Renal cortical epithelial cell (primary cell): ENCODE data around the gene PRR23E. TPM values are rescaled to one million over a fixed set of nuclear protein-coding genes. Genes with fewer than 3 reads are reported as not detected.

Experiments
- DNase-seq: peaks from one replicate; pipeline ENCODE4 v3.0.0-alpha.2; 2011; ENCODE audit warnings: low read depth
- total RNA-seq: library from RNA; depleted of rRNA; stranded (reverse); fragments of >200 nt; gene quantifications from 2 replicates; pipeline ENCODE4 v1.2.3, GENCODE V29; 2014

The PRR23E gene
- total RNA-seq, 1 donor from 2014 or later: not detected

DNA sequence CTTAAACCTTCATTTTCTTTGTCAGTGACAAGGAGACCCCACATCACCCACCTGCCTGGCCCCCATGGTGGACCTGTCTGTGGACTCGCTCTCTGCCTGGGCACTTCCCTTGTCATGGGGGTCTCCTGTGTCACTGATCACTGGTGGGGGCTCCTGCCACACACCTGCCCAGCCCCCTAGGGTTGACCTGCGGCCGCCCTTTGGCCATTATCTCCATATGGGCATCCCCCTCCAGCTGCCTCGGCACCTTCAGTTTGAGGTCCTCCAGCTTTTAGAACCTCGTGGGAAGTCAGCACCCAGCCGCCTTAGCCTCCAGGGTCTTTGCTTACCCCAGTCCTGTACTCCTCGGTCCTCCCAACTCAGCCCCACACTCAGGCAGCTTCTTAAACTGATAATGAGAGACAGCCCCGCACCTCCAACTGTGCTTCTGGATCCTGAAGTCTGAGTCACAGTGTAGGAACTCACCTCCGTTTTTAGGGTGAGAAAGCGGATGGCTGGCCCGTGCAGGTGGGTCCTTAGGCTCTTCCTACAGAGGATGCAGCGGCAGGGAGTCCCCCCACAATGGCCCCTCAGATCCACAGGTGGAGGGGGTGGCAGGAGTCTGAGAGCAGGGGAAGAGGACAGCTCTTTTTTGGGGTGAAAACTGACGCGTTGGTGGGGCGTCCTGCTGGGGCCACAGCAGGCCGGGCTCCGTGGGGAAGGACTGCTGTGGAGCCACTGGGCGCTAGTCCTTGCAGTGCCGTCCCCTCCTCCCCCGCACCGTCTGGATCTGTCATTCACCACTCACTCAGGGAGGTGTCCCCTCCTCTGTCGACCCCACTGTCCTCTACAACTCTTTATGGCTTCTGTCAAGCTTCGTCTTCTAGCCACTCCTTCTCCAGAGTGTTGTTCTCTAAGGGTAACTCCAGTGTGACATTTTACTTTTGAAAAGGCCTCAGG lies 8.7 kb upstream of the PRR23E start:
- DNase-seq: no peak

DNA sequence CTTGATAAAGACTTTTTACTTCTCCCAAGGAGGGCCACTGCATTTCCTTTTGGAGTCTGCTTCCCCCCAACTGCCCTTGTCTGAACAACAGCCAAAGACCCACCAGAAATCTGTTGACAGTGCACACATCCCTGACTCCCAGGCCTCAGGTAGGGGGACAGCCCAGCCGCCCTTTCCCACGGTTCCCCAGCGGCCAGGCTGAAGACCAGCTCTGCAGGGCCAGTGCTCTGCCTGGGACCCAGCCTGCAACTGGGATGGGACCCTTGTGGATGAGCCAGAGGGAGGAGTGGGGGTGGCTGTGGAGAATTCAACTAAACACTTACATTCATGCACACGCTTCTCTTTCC lies 8.1 kb upstream of the PRR23E start:
- DNase-seq: no peak

DNA sequence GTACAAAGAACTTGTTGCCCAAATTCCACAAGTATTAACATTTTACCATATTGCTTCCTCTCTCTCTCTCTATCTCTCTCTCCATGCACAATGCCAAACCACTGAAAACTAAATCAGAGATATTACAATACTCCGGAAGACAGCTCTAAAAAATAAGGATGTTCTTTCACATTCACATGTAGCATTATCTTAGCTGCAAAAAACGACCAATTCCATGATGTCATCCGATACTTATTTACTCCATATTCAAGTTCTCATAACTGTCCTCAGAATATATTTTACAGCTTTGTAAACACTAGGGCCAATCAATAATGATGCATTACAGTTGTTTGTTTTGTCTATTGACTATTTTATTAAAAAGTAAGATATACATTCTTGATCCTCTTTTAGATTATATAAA lies 7.7 kb upstream of the PRR23E start:
- no peak for DNase-seq

GRCh38 chr3:127185962-127186674 lies 6.8 kb upstream of the PRR23E start:
- DNase-seq: no peak

- DNase-seq: no peak
Observed at GRCh38 chr3:127187316-127187715, 5.6 kb upstream of the PRR23E start.

DNA sequence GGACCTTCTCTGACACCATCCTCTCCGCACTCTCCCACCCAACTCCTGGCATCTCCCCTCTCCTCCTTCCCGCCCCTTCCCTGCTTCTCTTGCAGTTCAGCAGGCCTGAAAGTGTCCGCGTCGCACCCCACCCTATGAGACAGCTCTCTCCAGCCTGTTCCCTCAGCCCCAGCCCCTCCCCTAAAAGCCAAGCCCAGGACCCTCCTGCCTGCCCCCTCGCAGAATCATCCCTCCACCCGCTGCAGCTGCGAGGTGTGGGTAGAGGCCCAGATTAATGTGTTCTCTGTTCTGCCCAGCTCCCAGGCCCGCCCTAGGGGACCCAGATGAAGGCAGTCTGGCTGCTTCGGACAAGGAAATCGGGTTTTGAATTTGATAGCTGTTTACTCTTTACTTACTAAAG lies 410 bp downstream of the PRR23E start:
- DNase-seq: no peak

DNA sequence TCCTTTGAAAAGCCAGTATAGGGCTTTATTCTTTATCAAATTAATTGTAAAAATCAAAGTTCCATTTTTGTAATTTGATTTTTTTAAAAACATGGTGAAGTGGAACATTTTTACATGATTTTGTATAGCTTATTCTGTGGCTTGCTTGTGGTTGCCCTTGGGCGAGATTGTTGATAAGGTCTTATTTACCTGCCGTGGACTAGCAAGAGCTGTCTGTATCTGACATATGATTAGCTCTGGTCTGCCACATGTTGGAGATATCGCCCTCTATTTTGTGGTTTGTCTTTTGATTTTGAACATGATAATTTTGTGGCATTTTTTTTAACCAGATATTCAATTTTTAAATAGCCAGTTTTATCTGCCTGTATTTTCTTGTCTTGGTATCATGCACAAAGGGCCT lies 844 bp downstream of the PRR23E start:
- no peak for DNase-seq

GRCh38 chr3:127194601-127195187 lies 1.8 kb downstream of the PRR23E start:
- DNase-seq: no peak

- DNase-seq: no peak
Observed at GRCh38 chr3:127195417-127195816, 2.5 kb downstream of the PRR23E start.

DNA sequence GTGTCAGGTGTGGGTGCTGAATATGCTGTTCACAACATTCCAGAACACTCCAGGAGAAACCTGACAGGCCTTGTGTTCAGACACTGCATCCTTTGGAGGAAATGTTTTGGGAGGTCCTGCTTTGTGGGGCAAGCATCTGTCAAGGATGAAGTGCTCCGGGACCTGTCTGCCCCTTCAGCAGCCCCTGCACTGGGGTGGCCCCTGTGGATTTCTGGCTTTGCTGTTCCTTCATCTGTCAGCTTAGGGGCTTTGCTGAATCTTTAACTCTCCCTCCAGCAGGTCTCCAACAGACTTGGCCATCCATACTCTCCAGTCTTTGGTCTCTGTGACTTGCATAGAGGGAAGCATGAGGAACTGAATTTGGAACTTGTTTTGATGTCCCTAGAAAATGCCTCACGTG lies 3.1 kb downstream of the PRR23E start:
- DNase-seq: no peak

- no peak for DNase-seq
Observed at GRCh38 chr3:127196466-127197299, 3.8 kb downstream of the PRR23E start.

GRCh38 chr3:127197300-127198189 lies 4.6 kb downstream of the PRR23E start:
- DNase-seq: no peak

DNA sequence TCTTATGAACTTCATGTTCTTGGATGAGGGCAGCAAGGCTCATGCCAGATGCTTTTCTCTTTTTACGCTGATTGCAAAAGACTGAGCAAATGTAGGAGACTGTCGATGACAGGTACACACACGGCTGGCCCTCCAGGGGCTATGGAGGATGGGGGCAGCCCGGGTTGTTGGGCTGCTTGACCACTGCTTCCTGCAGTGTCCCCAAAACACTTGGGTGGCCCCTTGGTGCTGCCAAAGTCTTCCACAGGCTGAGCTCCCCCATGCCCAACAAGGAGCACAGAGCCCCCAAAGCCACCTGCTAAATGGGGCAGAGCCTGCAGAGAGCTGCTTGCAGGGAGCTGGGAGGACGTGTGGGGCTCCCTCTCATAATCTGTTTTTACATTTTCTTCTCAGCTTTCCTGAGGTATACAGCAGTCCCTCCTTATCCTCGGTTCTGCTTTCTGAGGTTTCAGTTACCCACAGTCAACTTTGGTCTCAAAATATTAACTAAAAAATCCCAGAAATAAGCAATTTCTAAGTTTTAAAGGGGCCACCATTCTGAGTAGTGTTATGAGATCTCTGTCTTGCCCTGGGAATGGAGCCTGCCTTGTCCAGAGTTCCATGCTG lies 7.3 kb downstream of the PRR23E start:
- DNase-seq: no peak

DNA sequence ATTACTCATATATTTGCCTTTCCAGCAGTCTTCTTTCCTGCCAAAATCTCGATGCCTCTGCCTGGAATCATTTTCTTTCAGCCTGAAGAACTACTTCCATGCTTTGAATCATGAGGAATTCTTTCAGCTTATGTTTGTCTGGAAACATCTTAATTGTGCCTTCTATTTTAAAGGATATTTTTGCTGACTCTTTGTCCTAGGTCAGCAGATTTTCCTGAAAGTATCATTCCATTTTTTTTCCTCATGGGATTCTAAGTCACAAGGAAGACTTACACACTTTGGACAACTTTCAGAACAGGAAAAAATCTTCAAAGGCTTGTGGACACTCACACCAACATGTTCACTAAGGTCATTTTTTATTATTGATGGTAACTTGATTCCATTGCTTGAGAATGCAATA lies 10.1 kb downstream of the PRR23E start:
- DNase-seq: no peak

- no peak for DNase-seq
Observed at GRCh38 chr3:127204841-127205582, 12.1 kb downstream of the PRR23E start.

DNA sequence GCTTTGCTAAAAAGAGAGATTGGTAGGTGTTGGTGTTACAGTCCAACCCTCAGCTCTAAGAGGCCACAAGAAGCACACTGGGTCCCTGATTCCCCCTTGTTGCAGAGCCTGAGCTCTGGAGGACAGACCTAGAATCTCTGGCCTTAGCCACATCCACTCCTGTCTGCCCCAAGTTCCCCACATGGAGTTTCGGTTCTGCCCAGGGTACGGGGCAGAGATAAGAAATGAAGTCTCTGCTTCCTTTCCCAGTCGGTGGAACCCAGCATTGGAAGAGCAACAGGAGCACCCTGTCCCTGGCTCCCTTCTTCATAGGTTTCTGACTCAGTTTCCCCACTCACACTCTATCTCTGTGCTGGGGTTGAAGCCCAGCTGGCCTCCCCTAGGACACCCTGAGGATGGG lies 13.2 kb downstream of the PRR23E start:
- no peak for DNase-seq

- no peak for DNase-seq
Observed at GRCh38 chr3:127206611-127207516, 13.9 kb downstream of the PRR23E start.

DNA sequence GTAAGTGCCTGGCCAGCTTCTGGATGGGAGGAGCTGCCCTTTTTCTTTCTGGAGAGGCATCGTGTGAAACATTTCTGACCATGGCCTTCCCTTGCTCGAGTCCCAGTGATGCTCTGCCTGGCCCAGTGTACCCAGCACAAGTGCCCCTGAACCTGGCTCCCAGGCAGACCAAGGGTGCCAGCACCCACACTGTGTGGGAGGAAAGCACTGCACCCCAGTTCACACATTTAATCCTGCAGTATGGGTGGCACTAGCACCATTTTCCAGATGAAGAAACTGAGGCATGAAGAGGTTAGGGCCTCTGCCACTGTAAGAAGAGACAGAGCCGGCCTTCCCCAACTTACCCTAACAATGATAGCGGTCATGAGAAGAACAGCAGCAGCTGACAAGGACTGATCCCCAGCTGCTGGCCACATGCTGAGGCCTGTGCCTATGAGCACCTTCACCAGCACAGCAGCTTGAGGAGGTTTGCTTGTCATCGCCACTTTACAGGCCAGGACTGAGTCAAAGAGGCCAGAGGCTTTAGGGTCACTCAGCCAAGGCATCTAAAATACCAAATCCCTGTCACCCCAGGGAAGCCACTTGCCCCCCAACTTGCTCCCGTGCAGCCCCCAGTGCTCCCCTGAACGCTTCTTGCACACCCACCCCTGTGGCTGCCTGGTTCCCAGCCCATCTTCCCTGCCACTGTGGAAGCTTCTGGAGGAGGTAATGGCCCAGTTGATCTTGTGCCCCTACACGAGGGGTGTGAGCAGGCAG lies 15.0 kb downstream of the PRR23E start:
- no peak for DNase-seq
